ENCODE measurements around the gene PLPP2.

GRCh38 chr19:306151-306900 is 15.1 kb upstream of the PLPP2 start:
- TF ChIP-seq, protein P1, sequence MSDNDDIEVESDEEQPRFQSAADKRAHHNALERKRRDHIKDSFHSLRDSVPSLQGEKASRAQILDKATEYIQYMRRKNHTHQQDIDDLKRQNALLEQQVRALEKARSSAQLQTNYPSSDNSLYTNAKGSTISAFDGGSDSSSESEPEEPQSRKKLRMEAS (IDR thresholded peaks at IDR 0.05; ENCODE audit: low read depth, low read length) = no peak
- TF ChIP-seq, protein P2, sequence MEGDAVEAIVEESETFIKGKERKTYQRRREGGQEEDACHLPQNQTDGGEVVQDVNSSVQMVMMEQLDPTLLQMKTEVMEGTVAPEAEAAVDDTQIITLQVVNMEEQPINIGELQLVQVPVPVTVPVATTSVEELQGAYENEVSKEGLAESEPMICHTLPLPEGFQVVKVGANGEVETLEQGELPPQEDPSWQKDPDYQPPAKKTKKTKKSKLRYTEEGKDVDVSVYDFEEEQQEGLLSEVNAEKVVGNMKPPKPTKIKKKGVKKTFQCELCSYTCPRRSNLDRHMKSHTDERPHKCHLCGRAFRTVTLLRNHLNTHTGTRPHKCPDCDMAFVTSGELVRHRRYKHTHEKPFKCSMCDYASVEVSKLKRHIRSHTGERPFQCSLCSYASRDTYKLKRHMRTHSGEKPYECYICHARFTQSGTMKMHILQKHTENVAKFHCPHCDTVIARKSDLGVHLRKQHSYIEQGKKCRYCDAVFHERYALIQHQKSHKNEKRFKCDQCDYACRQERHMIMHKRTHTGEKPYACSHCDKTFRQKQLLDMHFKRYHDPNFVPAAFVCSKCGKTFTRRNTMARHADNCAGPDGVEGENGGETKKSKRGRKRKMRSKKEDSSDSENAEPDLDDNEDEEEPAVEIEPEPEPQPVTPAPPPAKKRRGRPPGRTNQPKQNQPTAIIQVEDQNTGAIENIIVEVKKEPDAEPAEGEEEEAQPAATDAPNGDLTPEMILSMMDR (IDR thresholded peaks at IDR 0.05; ENCODE audit: low read depth, low read length) = no peak
- TF ChIP-seq POLR2A (IDR thresholded peaks at IDR 0.05; ENCODE audit: extremely low read depth, insufficient read length) = no peak
- TF ChIP-seq MYC (IDR thresholded peaks at IDR 0.05; ENCODE audit: low read depth, low read length) = no peak

All from NB4 (cell line).